ENCODE data around the gene CACNA2D1.

DNA sequence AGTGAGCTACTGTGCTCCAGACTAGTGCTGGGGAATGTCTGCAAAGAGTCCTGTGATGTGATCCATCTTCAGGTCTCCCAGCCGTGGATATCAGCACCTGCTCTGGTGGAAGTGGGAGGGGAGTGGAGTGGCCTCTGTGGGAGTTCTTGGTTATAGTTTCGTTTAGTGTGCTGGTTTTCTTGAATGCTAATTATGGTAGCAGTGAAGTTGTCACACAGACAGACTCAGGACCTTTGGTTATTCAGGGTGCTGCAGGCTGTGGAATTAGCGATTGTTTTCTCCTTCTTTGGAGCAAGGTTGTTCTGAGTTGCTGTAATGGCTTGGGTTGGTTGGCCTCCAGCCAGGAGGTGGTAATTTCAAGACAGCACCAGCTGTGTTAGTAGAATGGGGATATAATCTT is 541.0 kb downstream of the CACNA2D1 start:
- TF ChIP-seq, protein P1, sequence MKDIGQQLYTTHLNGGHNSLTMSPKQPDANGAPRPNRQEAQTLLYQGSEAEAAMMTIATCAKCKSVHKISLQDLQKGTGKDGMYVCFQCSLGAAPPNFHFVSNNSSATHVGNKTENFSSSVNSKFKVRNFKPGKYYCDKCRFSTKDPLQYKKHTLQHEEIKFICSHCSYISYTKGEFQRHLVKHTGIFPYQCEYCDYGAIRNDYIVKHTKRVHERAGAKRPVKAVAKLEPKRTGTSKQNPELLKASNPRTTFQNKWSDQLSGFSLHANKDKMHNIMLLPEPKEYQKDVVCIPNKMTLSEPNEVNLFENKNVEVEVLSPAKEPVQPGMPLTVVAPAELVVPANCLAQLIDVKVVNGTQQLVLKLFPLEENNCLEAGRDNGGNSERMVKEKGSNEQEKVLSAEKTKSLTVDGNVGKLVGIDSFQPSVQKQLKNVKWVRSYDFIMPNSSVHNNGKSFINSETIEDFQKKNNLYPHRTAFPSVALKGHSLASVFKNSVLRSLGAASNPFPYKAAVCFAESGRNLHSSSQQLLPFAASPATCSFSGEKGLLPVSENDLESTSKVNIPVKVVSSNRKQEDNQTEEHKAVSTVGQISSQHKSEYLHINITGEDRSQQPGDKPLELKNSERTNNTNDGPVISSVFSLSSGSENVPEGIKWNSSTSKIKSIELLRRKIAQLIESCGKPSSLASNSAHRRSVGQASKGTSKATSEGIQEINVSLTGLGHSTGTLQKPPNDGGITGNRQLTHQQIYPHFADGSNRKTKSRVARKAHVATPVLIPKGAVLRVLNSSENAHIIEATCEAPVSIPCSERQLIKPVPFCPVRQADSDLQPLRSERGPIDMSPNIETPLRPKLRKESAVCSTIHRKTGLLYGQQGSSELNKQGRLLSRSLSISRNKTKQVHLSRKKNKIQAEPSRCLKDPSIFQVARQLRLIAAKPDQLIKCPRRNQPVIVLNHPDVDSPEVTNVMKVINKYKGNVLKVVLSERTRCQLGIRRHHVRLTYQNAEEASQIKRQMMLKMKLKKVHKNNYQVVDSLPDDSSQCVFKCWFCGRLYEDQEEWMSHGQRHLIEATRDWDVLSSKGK (CRISPR knock-in tag; IDR thresholded peaks at IDR 0.05), result no peak
- TF ChIP-seq, protein P2, sequence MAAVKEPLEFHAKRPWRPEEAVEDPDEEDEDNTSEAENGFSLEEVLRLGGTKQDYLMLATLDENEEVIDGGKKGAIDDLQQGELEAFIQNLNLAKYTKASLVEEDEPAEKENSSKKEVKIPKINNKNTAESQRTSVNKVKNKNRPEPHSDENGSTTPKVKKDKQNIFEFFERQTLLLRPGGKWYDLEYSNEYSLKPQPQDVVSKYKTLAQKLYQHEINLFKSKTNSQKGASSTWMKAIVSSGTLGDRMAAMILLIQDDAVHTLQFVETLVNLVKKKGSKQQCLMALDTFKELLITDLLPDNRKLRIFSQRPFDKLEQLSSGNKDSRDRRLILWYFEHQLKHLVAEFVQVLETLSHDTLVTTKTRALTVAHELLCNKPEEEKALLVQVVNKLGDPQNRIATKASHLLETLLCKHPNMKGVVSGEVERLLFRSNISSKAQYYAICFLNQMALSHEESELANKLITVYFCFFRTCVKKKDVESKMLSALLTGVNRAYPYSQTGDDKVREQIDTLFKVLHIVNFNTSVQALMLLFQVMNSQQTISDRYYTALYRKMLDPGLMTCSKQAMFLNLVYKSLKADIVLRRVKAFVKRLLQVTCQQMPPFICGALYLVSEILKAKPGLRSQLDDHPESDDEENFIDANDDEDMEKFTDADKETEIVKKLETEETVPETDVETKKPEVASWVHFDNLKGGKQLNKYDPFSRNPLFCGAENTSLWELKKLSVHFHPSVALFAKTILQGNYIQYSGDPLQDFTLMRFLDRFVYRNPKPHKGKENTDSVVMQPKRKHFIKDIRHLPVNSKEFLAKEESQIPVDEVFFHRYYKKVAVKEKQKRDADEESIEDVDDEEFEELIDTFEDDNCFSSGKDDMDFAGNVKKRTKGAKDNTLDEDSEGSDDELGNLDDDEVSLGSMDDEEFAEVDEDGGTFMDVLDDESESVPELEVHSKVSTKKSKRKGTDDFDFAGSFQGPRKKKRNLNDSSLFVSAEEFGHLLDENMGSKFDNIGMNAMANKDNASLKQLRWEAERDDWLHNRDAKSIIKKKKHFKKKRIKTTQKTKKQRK (IDR thresholded peaks at IDR 0.05; ENCODE audit: borderline replicate concordance, low read depth, low read length), result no peak
- TF ChIP-seq ZNF668 (CRISPR knock-in tag; IDR thresholded peaks at IDR 0.05) (no peak), HDGF (IDR thresholded peaks at IDR 0.05) (no peak), SNRNP70 (optimal IDR thresholded peaks at IDR 0.05; ENCODE audit: low read depth, low read length) (no peak), HNRNPL (IDR thresholded peaks at IDR 0.05; ENCODE audit: low read depth, low read length) (no peak), NR2F6 (CRISPR knock-in tag; IDR thresholded peaks at IDR 0.05) (no peak), EHMT2 (IDR thresholded peaks at IDR 0.05) (no peak), ZNF551 (CRISPR knock-in tag; IDR thresholded peaks at IDR 0.05) (no peak), NR3C1 (CRISPR knock-in tag; IDR thresholded peaks at IDR 0.05) (no peak), CBX8 (IDR thresholded peaks at IDR 0.05; ENCODE audit: borderline replicate concordance, extremely low read depth, low read depth, low read length, poor library complexity, severe bottlenecking) (no peak)
- TF ChIP-seq, protein P3, sequence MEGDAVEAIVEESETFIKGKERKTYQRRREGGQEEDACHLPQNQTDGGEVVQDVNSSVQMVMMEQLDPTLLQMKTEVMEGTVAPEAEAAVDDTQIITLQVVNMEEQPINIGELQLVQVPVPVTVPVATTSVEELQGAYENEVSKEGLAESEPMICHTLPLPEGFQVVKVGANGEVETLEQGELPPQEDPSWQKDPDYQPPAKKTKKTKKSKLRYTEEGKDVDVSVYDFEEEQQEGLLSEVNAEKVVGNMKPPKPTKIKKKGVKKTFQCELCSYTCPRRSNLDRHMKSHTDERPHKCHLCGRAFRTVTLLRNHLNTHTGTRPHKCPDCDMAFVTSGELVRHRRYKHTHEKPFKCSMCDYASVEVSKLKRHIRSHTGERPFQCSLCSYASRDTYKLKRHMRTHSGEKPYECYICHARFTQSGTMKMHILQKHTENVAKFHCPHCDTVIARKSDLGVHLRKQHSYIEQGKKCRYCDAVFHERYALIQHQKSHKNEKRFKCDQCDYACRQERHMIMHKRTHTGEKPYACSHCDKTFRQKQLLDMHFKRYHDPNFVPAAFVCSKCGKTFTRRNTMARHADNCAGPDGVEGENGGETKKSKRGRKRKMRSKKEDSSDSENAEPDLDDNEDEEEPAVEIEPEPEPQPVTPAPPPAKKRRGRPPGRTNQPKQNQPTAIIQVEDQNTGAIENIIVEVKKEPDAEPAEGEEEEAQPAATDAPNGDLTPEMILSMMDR (IDR thresholded peaks at IDR 0.05 in 2 of 3, conservative IDR thresholded peaks at IDR 0.05 in 1 of 3; ENCODE audit: insufficient read depth in 2 of 3, low read depth in 1 of 3, low read length in 3 of 3), result no peak
- TF ChIP-seq, protein P4, sequence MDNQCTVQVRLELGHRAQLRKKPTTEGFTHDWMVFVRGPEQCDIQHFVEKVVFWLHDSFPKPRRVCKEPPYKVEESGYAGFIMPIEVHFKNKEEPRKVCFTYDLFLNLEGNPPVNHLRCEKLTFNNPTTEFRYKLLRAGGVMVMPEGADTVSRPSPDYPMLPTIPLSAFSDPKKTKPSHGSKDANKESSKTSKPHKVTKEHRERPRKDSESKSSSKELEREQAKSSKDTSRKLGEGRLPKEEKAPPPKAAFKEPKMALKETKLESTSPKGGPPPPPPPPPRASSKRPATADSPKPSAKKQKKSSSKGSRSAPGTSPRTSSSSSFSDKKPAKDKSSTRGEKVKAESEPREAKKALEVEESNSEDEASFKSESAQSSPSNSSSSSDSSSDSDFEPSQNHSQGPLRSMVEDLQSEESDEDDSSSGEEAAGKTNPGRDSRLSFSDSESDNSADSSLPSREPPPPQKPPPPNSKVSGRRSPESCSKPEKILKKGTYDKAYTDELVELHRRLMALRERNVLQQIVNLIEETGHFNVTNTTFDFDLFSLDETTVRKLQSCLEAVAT (IDR thresholded peaks at IDR 0.05), result no peak
- TF ChIP-seq, protein P5, sequence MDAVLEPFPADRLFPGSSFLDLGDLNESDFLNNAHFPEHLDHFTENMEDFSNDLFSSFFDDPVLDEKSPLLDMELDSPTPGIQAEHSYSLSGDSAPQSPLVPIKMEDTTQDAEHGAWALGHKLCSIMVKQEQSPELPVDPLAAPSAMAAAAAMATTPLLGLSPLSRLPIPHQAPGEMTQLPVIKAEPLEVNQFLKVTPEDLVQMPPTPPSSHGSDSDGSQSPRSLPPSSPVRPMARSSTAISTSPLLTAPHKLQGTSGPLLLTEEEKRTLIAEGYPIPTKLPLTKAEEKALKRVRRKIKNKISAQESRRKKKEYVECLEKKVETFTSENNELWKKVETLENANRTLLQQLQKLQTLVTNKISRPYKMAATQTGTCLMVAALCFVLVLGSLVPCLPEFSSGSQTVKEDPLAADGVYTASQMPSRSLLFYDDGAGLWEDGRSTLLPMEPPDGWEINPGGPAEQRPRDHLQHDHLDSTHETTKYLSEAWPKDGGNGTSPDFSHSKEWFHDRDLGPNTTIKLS (IDR thresholded peaks at IDR 0.05; ENCODE audit: borderline replicate concordance, low read depth), result no peak

Measured in K562 (cell line).